ENCODE results near the gene COMMD10. TPM values are rescaled to one million over a fixed set of nuclear protein-coding genes. Genes with fewer than 3 reads are reported as not detected.

The COMMD10 gene
- total RNA-seq, 3 donors from 2014 or later = 20.6 to 31.1 (median 29.0) TPM

DNA sequence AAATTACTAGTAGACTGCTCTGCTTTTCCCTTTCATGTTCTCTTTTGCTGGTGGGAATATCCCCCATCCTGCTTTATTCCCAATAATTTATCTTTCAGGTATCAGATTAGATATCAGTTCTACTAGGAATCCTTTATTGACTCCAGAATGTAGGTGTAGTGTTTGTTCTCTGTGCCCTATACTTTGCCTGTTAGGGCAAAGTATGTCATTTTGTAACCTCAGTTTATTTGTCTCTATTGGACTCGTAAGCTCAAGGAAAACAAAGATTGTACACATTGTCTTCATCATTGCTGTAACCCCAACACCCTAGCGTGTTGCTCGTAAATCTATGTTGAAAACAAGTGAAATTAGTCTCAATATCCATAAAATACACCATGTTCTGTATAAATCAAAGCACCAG lies 190.5 kb downstream of the COMMD10 start:
- Histone ChIP-seq H3K36me3 (ENCODE audit: low read depth) (no peaks in the 10 kb centered on the region), H3K4me3 (no peak overlapping the region), H3K9me3 (peaks cover 19% of the 10 kb centered on the region), H3K4me1 (ENCODE audit: low read depth) (no peaks in the 10 kb centered on the region)
- DNase-seq (no peak), ATAC-seq (no peak)
- TF ChIP-seq, protein P1, sequence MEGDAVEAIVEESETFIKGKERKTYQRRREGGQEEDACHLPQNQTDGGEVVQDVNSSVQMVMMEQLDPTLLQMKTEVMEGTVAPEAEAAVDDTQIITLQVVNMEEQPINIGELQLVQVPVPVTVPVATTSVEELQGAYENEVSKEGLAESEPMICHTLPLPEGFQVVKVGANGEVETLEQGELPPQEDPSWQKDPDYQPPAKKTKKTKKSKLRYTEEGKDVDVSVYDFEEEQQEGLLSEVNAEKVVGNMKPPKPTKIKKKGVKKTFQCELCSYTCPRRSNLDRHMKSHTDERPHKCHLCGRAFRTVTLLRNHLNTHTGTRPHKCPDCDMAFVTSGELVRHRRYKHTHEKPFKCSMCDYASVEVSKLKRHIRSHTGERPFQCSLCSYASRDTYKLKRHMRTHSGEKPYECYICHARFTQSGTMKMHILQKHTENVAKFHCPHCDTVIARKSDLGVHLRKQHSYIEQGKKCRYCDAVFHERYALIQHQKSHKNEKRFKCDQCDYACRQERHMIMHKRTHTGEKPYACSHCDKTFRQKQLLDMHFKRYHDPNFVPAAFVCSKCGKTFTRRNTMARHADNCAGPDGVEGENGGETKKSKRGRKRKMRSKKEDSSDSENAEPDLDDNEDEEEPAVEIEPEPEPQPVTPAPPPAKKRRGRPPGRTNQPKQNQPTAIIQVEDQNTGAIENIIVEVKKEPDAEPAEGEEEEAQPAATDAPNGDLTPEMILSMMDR (IDR thresholded peaks at IDR 0.05) = no peak
- intact Hi-C loops (cut with DNase I, micrococcal nuclease) = no loop called here

DNA sequence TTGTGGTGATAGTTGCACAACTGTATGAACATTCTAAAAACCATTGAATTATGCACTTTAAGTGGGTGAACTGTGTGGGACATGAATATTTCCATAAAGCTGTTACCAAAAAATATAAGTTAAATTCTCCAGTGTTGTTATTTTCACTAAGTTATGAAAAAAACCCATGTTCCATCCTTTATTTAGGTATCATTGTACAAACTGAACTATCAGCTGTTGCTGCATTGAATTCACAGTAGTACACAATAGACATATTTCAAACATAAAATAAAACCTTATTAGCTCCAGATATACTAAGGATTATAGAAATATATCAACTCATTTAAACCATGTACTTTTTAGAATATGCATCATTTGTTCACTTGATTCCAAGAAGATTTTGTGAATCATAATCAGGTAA lies 192.1 kb downstream of the COMMD10 start:
- peaks cover 19% of the 10 kb centered on the region for H3K9me3 ChIP-seq
- no peak for ATAC-seq
- TF ChIP-seq, protein P1 (IDR thresholded peaks at IDR 0.05) = no peak
- no peak for DNase-seq
- intact Hi-C loops (cut with DNase I, micrococcal nuclease) = no loop called here
- H3K4me3 ChIP-seq = no peak overlapping the region
- no peaks in the 10 kb centered on the region for H3K36me3 ChIP-seq (ENCODE audit: low read depth)
- no peaks in the 10 kb centered on the region for H3K4me1 ChIP-seq (ENCODE audit: low read depth)

DNA sequence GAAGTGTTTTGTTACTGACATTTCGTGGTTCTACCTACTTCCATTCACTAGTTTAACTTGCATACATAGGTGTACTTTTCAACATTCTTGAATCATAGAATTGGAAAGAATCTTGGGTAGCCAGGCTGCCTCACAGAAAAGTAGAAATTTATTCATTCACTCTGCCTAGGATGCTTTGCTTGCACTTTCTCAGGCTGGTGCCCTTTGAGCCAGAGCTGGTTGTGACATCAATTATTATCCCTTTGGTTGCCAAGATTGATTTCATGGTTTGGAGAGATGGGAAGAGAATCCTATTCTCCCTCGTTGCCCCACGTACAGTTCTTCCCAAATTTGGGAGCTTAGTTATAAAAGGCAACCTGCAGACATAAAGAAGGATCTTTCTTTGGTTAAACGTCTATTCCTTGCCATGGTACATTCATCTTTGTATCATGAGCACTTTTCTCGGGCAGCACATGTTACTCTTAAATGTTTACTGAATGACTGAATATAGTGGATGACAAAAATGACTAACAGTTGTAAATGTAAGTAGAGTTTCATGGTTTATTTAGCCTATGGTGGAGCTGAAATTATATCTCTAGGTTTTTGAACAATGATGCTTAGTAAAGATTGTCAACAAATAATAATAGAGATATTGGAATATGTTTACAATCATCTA lies 195.5 kb downstream of the COMMD10 start:
- intact Hi-C loops (cut with DNase I, micrococcal nuclease) = no loop called here
- Histone ChIP-seq H3K36me3 (ENCODE audit: low read depth) (no peaks in the 10 kb centered on the region), H3K4me1 (ENCODE audit: low read depth) (no peaks in the 10 kb centered on the region), H3K9me3 (peaks cover 19% of the 10 kb centered on the region), H3K4me3 (no peak overlapping the region)
- TF ChIP-seq, protein P1 (IDR thresholded peaks at IDR 0.05) = no peak
- ATAC-seq = no peak
- no peak for DNase-seq

DNA sequence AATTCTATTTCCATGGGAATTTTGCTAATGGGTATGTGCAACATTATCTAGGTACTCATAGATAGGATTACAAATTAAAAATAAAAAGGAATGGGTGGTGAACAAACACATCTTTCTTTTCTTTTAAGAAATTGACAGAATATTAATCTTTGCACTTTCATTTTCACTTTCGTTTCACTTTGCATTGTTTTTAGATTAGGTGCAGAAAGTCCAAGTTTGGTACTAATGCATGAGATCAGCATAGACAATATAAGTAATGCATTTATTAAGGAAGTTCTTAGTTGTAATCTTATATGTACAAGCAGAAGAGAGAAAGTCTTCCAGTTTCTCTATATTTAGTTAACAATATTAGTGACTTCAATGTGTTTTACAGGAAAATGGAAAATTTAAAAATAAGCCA lies 196.5 kb downstream of the COMMD10 start:
- TF ChIP-seq, protein P1 (IDR thresholded peaks at IDR 0.05) = no peak
- H3K4me1 ChIP-seq (ENCODE audit: low read depth) = no peaks in the 10 kb centered on the region
- no peak overlapping the region for H3K4me3 ChIP-seq
- no peak for DNase-seq
- H3K36me3 ChIP-seq (ENCODE audit: low read depth) = no peaks in the 10 kb centered on the region
- peaks cover 14% of the 10 kb centered on the region for H3K9me3 ChIP-seq
- intact Hi-C loops (cut with DNase I, micrococcal nuclease) = no loop called here
- ATAC-seq = no peak

DNA sequence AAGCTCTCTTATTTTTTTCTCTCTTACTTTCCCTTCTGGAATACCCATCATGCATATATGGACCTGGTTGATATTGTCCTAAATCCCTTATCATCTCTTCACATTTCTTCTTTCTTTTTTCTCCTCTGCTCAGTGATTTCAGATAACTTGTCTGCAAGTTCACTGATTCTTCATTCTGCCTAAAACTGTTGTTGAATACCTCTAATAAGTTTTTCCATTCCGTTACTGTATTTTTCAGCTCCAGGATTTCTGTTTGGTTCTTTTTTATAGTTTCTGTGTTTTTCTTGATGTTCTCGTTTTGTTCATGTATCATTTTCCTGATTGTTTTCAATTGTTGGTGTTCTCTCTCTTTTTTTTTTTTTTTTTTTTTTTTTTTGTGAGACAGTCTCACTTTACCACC lies 203.7 kb downstream of the COMMD10 start:
- Histone ChIP-seq H3K4me1 (ENCODE audit: low read depth) (no peaks in the 10 kb centered on the region), H3K9me3 (peaks cover 10% of the 10 kb centered on the region), H3K36me3 (ENCODE audit: low read depth) (no peaks in the 10 kb centered on the region), H3K4me3 (no peak overlapping the region)
- no peak for ATAC-seq
- TF ChIP-seq, protein P1 (IDR thresholded peaks at IDR 0.05) = no peak
- no peak for DNase-seq
- intact Hi-C loops (cut with DNase I, micrococcal nuclease) = no loop called here

DNA sequence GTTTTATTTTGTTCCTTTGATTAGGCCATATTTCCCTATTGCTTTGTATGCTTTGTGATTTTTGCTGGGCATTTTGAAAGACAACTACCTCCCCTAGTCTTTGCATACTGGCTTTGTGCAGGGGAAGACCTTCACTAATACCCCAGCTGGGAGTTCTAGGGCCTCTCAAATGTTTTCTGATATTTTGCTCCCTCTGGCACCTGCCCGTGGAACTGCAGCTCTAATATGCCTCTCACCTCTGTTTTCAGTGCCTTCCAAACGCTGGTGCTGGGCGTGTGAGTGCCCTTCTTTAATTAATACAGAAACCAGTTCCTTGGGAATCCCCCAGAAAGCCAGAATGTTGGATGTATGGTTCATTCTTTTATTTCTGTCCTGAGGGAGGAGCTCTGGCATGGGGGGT lies 204.5 kb downstream of the COMMD10 start:
- H3K9me3 ChIP-seq = peaks cover 10% of the 10 kb centered on the region
- ATAC-seq (no peak), DNase-seq (no peak)
- H3K4me1 ChIP-seq (ENCODE audit: low read depth) = no peaks in the 10 kb centered on the region
- intact Hi-C loops (cut with DNase I, micrococcal nuclease) = no loop called here
- no peak overlapping the region for H3K4me3 ChIP-seq
- H3K36me3 ChIP-seq (ENCODE audit: low read depth) = no peaks in the 10 kb centered on the region
- TF ChIP-seq, protein P1 (IDR thresholded peaks at IDR 0.05) = no peak
